Natural killer cell (primary cell): ENCODE measurements around the gene NVL. TPM values are rescaled to one million over a fixed set of nuclear protein-coding genes. Genes with fewer than 3 reads are reported as not detected.

ENCODE experiments used
- ATAC-seq, 3 donors: fragments of 150-1000 bp in 2 of 3; fragments of 200-7000 bp in 1 of 3; cut with Tn5 transposase; 1 replicate in 1 of 3; 2 replicates in 2 of 3; pipeline ENCODE4 v1.10.0; 2021; ENCODE audit warnings: mild to moderate bottlenecking in 2 of 3, moderate library complexity in 2 of 3
- DNase-seq, 2 donors: peaks; one replicate each; pipeline versions ENCODE4 v3.0.0 to v3.0.0-alpha.2; 2013 to 2021; ENCODE audit warnings: mixed read lengths in 1 of 2
- H3K27ac ChIP-seq: one replicate; pipeline ENCODE4 v1.5.1; 2013; ENCODE audit warnings: mild to moderate bottlenecking, low read length
- H3K27me3 ChIP-seq: one replicate; pipeline ENCODE4 v1.6.1; 2013; ENCODE audit warnings: low read length; ENCODE audit not compliant: control insufficient read depth, insufficient read depth
- H3K36me3 ChIP-seq: one replicate; pipeline ENCODE4 v1.6.1; 2013; ENCODE audit warnings: low read length; ENCODE audit not compliant: control insufficient read depth, insufficient read depth
- H3K4me1 ChIP-seq: one replicate; pipeline ENCODE4 v1.6.1; 2013; ENCODE audit warnings: low read length; ENCODE audit not compliant: control insufficient read depth, insufficient read depth
- H3K4me3 ChIP-seq: one replicate; pipeline ENCODE4 v1.5.1; 2013; ENCODE audit warnings: low read length
- H3K9me3 ChIP-seq: one replicate; pipeline ENCODE4 v1.6.1; 2013; ENCODE audit warnings: low read length; ENCODE audit not compliant: control insufficient read depth, insufficient read depth
- H3K27ac Mint-ChIP-seq, 2 donors: one replicate each; pipeline ENCODE4 v1.8.0; 2022; ENCODE audit warnings: mild to moderate bottlenecking in 2 of 2, mixed read lengths in 2 of 2, moderate library complexity in 1 of 2
- H3K27me3 Mint-ChIP-seq, 2 donors: one replicate each; pipeline ENCODE4 v1.8.0; 2022; ENCODE audit warnings: low read depth in 2 of 2, mixed read lengths in 2 of 2
- H3K36me3 Mint-ChIP-seq: one replicate; pipeline ENCODE4 v1.8.0; 2022; ENCODE audit warnings: mixed read lengths
- H3K4me1 Mint-ChIP-seq, 2 donors: one replicate each; pipeline ENCODE4 v1.8.0; 2022; ENCODE audit warnings: mixed read lengths in 2 of 2
- H3K4me3 Mint-ChIP-seq: one replicate; pipeline ENCODE4 v1.8.0; 2022; ENCODE audit warnings: mild to moderate bottlenecking, moderate library complexity, mixed read lengths
- H3K9me3 Mint-ChIP-seq, 2 donors: one replicate each; pipeline ENCODE4 v1.8.0; 2022; ENCODE audit warnings: mixed read lengths in 2 of 2
- CTCF ChIP-seq: fragments of 200-600 bp; IDR thresholded peaks from one replicate; pipeline ENCODE4 v1.8.0; 2022; ENCODE audit warnings: antibody characterized with exemption
- WGBS: methylation state at CpG from one replicate; pipeline ENCODE4 v1.1.7; 2013; ENCODE audit warnings: missing lambda C conversion rate; ENCODE audit not compliant: insufficient coverage; 5-methylcytosine and 5-hydroxymethylcytosine counted together
- intact Hi-C: fragments of 100-400 bp; cut with micrococcal nuclease; formaldehyde crosslinking; loops from one replicate; pipeline ENCODE4 v1.14.2; 2022
- total RNA-seq, 4 donors: library from RNA; stranded (reverse); fragments of 120-200 nt in 1 of 4; gene quantifications; one replicate each; pipeline versions ENCODE4 v1.2.3 to v1.2.4, GENCODE V29; 2013 to 2022

The NVL gene
- total RNA-seq, 3 donors from 2014 or later (not counting 1 experiment from before 2014, with no cell fraction given): 28.1 to 39.5 (median 32.4) TPM

- Histone ChIP-seq H3K4me1 (no peaks in the 10 kb centered on the region), H3K36me3 (peaks cover 31% of the 10 kb centered on the region), H3K9me3 (no peaks in the 10 kb centered on the region), H3K27ac (no peak overlapping the region), H3K27me3 (no peaks in the 10 kb centered on the region), H3K4me3 (no peak overlapping the region)
- intact Hi-C loops: no loop called here
- no peaks in the 10 kb centered on the region for H3K27me3 Mint-ChIP-seq
- H3K27ac Mint-ChIP-seq: no peak overlapping the region
- 77% methylated on average over 5 of the region's 5 CpGs for WGBS
- H3K4me1 Mint-ChIP-seq: peaks cover 0 to 11% of the 10 kb centered on the region in 2 donors
- no peaks in the 10 kb centered on the region for H3K9me3 Mint-ChIP-seq
- H3K36me3 Mint-ChIP-seq: no peaks in the 10 kb centered on the region
- no peak overlapping the region for H3K4me3 Mint-ChIP-seq
- no peak for ATAC-seq
- TF ChIP-seq CTCF: no peak
- no peak for DNase-seq
These were observed 137.7 kb downstream of the NVL start for GRCh38 chr1:224192082-224192788.

GRCh38 chr1:224189561-224189960 lies 140.4 kb downstream of the NVL start:
- no peak for DNase-seq
- intact Hi-C loops: no loop called here
- H3K9me3 ChIP-seq: no peaks in the 10 kb centered on the region
- peaks cover 7 to 19% of the 10 kb centered on the region in 2 donors for H3K4me1 Mint-ChIP-seq
- H3K4me1 ChIP-seq: peaks cover 16% of the 10 kb centered on the region
- no peak for ATAC-seq
- peaks cover 28% of the 10 kb centered on the region for H3K36me3 ChIP-seq
- H3K9me3 Mint-ChIP-seq: no peaks in the 10 kb centered on the region
- no peak overlapping the region for H3K27ac Mint-ChIP-seq
- TF ChIP-seq CTCF: no peak
- H3K4me3 Mint-ChIP-seq: no peak overlapping the region
- H3K4me3 ChIP-seq: no peak overlapping the region
- WGBS: 96% methylated on average over 7 of the region's 7 CpGs
- no peak overlapping the region for H3K27ac ChIP-seq
- H3K27me3 Mint-ChIP-seq: no peaks in the 10 kb centered on the region
- H3K36me3 Mint-ChIP-seq: no peaks in the 10 kb centered on the region
- no peaks in the 10 kb centered on the region for H3K27me3 ChIP-seq

- H3K4me1 Mint-ChIP-seq: peaks cover 7 to 26% of the 10 kb centered on the region in 2 donors
- no peaks in the 10 kb centered on the region for H3K36me3 Mint-ChIP-seq
These were observed 141.7 kb downstream of the NVL start for GRCh38 chr1:224188286-224188685.

More at GRCh38 chr1:224188286-224188685, 141.7 kb downstream of the NVL start:
- no peak overlapping the region for H3K4me3 Mint-ChIP-seq
- Histone ChIP-seq H3K4me3 (no peak overlapping the region), H3K36me3 (peaks cover 17% of the 10 kb centered on the region), H3K27me3 (no peaks in the 10 kb centered on the region), H3K4me1 (peaks cover 24% of the 10 kb centered on the region), H3K27ac (no peak overlapping the region), H3K9me3 (no peaks in the 10 kb centered on the region)
- H3K9me3 Mint-ChIP-seq: no peaks in the 10 kb centered on the region
- H3K27ac Mint-ChIP-seq: peak overlapping the region in 1 of 2 donors; percentile 61
- WGBS: 57% methylated on average over 2 of the region's 2 CpGs
- intact Hi-C loops: no loop called here
- TF ChIP-seq CTCF: no peak
- DNase-seq (no peak), ATAC-seq (no peak)
- H3K27me3 Mint-ChIP-seq: no peaks in the 10 kb centered on the region
